ELF-1 (cell line): ENCODE measurements around the gene SLC35G2.
"Not testable (repeated sequence)": the region's sequence is repeated elsewhere in the genome, so short reads cannot be mapped to it uniquely, and the experiment has no call there.

Source experiments
- DNase-seq: peaks from one replicate; pipeline ENCODE4 v3.0.0-alpha.2; 2016; ENCODE audit warnings: low read depth, low spot score

The SLC35G2 gene

DNA sequence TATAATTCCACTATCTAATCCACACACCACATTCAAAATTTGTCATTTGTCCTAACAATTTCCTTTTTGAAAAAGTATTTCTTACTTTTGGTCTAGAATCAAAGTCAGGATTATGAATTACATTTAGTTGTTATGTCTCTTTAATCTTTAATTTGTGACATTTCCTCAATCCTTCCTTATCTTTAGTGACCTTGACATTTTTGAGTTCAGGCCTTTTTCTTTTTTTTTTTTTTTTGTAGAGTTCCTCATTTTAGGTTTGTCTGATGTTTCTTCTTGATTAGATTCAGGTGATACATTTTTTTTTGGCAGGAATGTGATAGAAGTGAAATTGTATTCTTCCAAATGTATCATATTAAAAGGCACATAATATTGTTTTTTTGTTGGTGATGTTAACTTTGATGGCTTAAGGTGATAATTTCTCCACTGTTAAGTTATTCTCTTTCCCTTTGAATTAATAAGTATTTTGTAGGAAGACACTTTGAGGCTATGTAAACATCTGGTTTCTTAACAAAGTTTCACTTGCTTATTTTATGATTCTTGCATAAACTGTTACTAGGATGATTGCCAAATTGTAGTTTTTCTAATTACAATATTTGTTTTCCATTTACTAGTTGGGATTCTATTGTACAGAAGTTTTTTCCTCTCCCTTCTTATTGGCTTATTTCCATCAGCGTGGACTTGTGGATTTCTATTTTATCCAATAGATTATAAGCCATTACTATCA is 16.3 kb downstream of the SLC35G2 start:
- no peak for DNase-seq

DNA sequence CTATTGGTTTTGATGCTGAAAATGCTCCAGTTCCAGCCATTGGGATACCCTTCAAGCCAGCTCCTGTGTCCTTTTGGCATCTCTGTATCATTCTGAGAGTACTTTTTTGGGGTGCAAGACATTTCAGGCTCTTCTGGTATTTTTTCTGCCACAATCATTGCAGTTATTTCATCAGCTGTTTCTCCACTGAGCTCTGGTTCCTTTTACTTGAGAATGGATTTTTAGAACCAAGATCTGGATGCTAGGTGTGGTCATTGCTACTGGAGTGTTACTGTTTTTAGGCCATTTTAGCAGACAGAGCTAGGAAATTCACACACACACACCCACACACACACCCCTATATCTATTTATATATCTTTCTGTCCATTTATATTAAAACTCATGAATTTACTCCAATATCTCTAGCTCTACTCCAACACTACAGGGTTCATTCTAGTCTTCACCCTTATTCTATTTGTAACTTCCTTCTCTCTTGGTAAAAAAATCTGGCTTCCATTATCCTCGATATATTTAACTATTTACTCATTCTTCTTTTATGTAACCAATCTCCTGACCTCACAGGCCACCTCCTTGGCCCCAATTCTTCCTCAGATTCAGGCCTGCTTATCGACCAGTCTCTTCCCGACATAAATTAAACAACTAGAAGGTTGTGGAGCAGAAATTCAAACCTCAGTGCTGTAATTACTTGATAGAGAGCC is 17.0 kb downstream of the SLC35G2 start:
- DNase-seq: no peak

GRCh38 chr3:136836511-136837156 is 17.7 kb downstream of the SLC35G2 start:
- no peak for DNase-seq

DNA sequence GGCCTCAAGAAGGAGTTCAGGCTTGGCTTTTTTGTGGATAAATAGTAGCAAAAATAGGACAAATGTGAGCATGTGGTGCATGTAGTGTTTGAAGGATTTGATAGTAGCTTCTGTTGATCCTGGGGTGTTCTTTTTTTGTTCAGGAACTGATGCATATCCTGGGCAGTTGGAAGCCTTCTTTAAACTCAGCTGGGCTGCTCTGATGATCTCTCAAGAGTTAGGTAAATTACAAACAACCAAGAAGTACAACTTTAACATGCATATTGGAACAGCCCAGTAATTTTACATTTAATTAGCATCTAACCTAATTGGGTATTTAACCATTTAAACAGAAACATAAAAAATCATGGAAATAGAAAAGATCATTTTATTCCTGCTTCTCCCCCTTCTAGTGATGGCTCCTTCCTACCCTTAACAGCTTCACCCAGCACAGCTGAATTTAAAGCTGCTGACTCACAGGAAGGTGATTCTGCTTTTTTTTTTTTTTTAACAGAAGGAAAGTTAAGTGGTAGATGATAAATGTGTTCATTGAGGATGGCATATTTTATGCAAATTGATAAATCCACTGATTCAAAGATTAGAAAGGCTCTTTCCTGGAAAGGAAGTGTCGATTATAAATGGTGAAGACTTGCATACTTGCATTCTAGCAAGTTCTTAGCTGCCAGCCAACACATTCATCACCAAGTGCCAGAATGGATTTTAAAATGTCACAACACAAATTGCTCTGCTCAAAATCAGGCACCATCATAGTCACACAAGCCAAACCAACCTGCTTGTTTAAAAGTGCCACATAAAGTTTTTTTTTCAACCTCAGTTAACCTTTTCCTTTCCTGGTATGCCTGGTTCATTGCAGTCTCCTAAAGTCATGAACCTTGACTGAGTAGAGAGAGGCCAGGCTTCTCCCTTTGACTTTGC is 20.0 kb downstream of the SLC35G2 start:
- no peak for DNase-seq

- DNase-seq: no peak
Observed at GRCh38 chr3:136839556-136839931, 20.6 kb downstream of the SLC35G2 start.

GRCh38 chr3:136840252-136840651 is 21.3 kb downstream of the SLC35G2 start:
- DNase-seq: no peak

- no peak for DNase-seq
Observed at GRCh38 chr3:136842294-136842693, 23.4 kb downstream of the SLC35G2 start.

GRCh38 chr3:136844724-136845123 is 25.8 kb downstream of the SLC35G2 start:
- DNase-seq: no peak

GRCh38 chr3:136852180-136852579 is 33.3 kb downstream of the SLC35G2 start:
- DNase-seq: no peak

- no peak for DNase-seq
Observed at GRCh38 chr3:136856665-136857064, 37.7 kb downstream of the SLC35G2 start.

GRCh38 chr3:136858381-136858780 is 39.5 kb downstream of the SLC35G2 start:
- no peak for DNase-seq

DNA sequence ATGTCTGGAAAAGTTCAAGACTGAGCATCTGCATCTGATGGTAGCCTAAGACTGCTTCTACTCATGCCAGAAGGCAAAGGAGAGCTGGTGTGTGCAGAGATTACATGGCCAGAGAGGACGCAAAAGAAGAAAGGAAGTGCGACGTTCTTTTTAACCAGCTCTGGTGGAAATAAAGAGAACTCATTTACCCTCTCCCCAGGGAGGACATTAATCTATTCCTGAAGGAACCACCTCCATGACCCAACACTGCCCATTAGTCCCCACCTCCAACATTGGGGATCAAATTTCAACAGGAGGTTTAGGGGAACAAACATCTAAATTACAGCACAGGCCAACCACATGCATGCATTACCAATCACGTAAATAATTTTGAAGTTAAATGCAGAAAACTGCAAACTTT is 41.6 kb downstream of the SLC35G2 start:
- peak; percentile 29 for DNase-seq

- DNase-seq: peak; percentile 99
Observed at GRCh38 chr3:136861890-136862616, 43.1 kb downstream of the SLC35G2 start, which contains the start of gene NCK1. NCK1 (plus strand) TSS chr3:136862208; CDS start chr3:136928002, 65,794 bp downstream.

DNA sequence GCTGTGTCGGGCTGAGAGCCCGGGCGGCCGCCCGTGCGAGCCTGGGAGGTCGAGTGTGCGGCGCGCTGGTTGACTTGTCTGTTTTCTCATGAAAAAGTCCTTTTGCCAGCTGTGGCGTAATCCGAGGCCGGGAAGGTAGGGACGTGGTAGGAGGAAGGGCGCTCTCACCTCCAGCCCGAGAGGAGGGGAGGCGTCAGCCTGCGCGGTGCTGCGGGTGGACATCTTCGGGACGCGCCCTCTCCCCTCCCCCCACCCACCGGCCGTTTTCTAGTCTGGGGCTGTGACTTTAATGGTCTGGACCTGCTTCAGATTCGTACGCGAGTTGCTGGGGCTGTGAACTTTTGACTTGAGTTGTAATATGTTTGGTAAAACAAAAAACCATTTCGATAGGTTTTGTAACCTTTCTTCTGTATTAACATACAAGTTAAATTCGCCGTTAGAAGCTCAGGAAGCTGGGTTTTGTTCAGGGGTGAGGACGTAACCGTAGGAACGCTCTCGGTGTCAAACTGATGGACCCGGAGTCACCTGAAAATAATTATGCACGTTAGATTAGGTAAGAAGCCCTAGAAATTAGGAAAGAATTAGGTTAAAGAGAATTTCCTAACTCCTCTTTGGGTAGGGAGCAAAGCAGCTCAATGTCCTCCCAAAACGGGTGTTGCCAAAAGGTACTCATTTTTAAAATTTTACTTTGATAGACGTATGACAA is 43.8 kb downstream of the SLC35G2 start:
- no peak for DNase-seq

DNA sequence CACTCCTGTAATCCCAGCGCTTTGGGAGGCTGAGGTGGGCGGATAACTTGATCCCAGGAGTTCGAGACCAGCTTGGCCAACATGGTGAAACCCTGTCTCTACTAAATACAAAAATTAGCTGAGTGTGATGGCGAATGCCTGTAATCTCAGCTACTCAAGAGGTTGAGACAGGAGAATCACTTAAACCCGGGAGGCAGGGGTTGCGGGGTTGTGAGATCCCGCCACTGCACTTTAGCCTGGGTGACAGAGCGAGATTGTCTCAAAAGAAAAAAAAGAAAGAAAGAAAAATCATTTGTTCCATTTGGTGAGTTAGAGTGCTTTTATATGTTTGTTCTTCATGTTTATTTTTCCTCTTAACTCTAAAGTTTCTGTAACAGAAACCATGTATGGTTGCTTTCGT is 50.4 kb downstream of the SLC35G2 start:
- no peak for DNase-seq

DNA sequence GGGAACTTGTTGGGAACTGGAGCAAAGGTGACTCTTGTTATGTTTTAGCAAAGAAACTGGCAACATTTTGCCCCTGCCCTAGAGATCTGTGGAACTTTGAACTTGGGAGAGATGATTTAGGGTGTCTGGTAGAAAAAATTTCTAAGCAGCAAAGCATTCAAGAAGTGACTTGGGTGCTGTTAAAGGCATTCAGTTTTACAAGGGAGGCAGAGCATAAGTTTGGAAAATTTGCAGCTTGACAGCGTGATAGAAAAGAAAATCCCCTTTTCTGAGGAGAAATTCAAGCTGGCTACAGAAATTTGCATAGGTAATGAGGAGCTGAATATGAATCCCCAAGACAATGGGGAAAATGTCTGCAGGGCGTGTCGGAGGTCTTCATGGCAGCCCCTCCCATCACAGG is 53.3 kb downstream of the SLC35G2 start:
- DNase-seq: not testable (repeated sequence)

DNA sequence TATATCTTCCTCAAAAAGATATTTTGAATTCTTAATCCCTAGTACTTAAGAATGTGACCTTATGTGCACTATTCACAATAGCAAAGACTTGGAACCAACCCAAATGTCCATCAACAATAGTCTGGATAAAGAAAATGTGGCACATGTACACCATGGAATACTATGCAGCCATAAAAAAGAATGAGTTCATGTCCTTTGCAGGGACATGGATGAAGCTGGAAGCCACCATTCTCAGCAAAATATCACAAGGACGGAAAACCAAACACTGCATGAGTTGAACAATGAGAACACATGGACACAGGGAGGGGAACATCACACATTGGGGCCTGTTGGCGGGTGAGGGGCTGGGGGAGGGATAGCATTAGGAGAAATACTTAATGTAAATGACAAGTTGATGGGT is 60.6 kb downstream of the SLC35G2 start:
- not testable (repeated sequence) for DNase-seq

GRCh38 chr3:136882571-136882970 is 63.6 kb downstream of the SLC35G2 start:
- DNase-seq: no peak

- DNase-seq: no peak
Observed at GRCh38 chr3:136883967-136884720, 65.2 kb downstream of the SLC35G2 start.
